PFSK-1 (cell line): ENCODE data around the gene ARHGAP6.

ENCODE experiments used
- FOXP2 ChIP-seq: optimal IDR thresholded peaks from 2 replicates; pipeline ENCODE3; 2011; ENCODE audit warnings: borderline replicate concordance, control low read depth, inconsistent platforms; ENCODE audit not compliant: insufficient read depth; ENCODE audit errors: extremely low read length, extremely low read depth
- POLR2AphosphoS5 ChIP-seq: IDR thresholded peaks from 2 replicates; pipeline ENCODE4 v1.6.1; 2012; ENCODE audit warnings: low read depth, mild to moderate bottlenecking, control low read depth, low read length, moderate library complexity
- REST ChIP-seq, 2 experiments: IDR thresholded peaks; 2 replicates each; pipeline versions ENCODE4 v1.6.1 to v1.8.0; 2011 to 2012; ENCODE audit warnings: low read depth in 2 of 2, low read length in 2 of 2, control low read depth in 1 of 2, inconsistent platforms in 1 of 2, mild to moderate bottlenecking in 1 of 2, moderate library complexity in 1 of 2; ENCODE audit not compliant: insufficient read depth in 1 of 2
- SIN3A ChIP-seq: IDR thresholded peaks from 2 replicates; pipeline ENCODE4 v1.6.1; 2012; ENCODE audit warnings: mild to moderate bottlenecking, low read length, moderate library complexity, borderline replicate concordance; ENCODE audit not compliant: insufficient read depth
- TAF1 ChIP-seq: IDR thresholded peaks from 2 replicates; pipeline ENCODE4 v1.6.1; 2012; ENCODE audit warnings: low read length, control low read depth, borderline replicate concordance; ENCODE audit not compliant: insufficient read depth

The ARHGAP6 gene

GRCh38 chrX:11117745-11118144 is 548.0 kb downstream of the ARHGAP6 start:
- no peak for TF ChIP-seq FOXP2
- no peak for TF ChIP-seq REST (IDR thresholded peaks at IDR 0.05; ENCODE audit: insufficient read depth in 1 of 2, low read depth in 2 of 2, low read length in 2 of 2)
- no peak for TF ChIP-seq POLR2AphosphoS5
- TF ChIP-seq SIN3A, result no peak
- TF ChIP-seq TAF1, result no peak

GRCh38 chrX:11113731-11114130 is 552.0 kb downstream of the ARHGAP6 start:
- TF ChIP-seq POLR2AphosphoS5, result no peak
- TF ChIP-seq TAF1, result no peak
- no peak for TF ChIP-seq REST (IDR thresholded peaks at IDR 0.05; ENCODE audit: insufficient read depth in 1 of 2, low read depth in 2 of 2, low read length in 2 of 2)
- no peak for TF ChIP-seq FOXP2
- TF ChIP-seq SIN3A, result no peak

GRCh38 chrX:11111947-11112346 is 553.8 kb downstream of the ARHGAP6 start:
- TF ChIP-seq FOXP2 (no peak), REST (IDR thresholded peaks at IDR 0.05; ENCODE audit: insufficient read depth in 1 of 2, low read depth in 2 of 2, low read length in 2 of 2) (no peak), TAF1 (no peak), SIN3A (no peak), POLR2AphosphoS5 (no peak)

GRCh38 chrX:11111037-11111851 is 554.5 kb downstream of the ARHGAP6 start, which contains the start of gene HCCS:
Gene HCCS (plus strand): TSS chrX:11111332. CDS start chrX:11112061, 729 bp downstream.
- TF ChIP-seq TAF1 (peak; percentile 36; the same call in 1 of the 2 replicates), POLR2AphosphoS5 (peak; percentile 82), SIN3A (no peak), REST (IDR thresholded peaks at IDR 0.05; ENCODE audit: insufficient read depth in 1 of 2, low read depth in 2 of 2, low read length in 2 of 2) (no peak), FOXP2 (no peak)
